RWPE2 (cell line): ENCODE data around the gene TAP2.

Experiments used
- ATAC-seq: fragments of 200-7000 bp; cut with Tn5 transposase; 3 replicates; pipeline ENCODE4 v1.9.1; 2021; ENCODE audit warnings: low read depth
- DNase-seq: peaks from one replicate; pipeline ENCODE4 v3.0.0-alpha.2; 2020; ENCODE audit warnings: low spot score
- H3K27ac ChIP-seq: fragments of 450-650 bp; 2 replicates; pipeline ENCODE4 v1.5.1; 2017; ENCODE audit warnings: mild to moderate bottlenecking; ENCODE audit not compliant: poor library complexity, severe bottlenecking
- H3K27me3 ChIP-seq: fragments of 250-450 bp; sonication (Bioruptor Pico); 2 replicates; pipeline ENCODE4 v1.5.1; 2021; ENCODE audit warnings: mild to moderate bottlenecking, moderate library complexity; ENCODE audit not compliant: insufficient read depth, poor library complexity, severe bottlenecking
- H3K36me3 ChIP-seq: fragments of 250-450 bp; sonication (Bioruptor Pico); 2 replicates; pipeline ENCODE4 v1.5.1; 2020; ENCODE audit warnings: low read depth, mild to moderate bottlenecking, moderate library complexity
- H3K4me1 ChIP-seq: fragments of 250-450 bp; sonication (Bioruptor Pico); 2 replicates; pipeline ENCODE4 v1.5.1; 2021; ENCODE audit warnings: mild to moderate bottlenecking, moderate library complexity; ENCODE audit not compliant: insufficient read depth, poor library complexity, severe bottlenecking
- H3K4me3 ChIP-seq: fragments of 250-450 bp; sonication (Bioruptor Pico); 2 replicates; pipeline ENCODE4 v1.5.1; 2021; ENCODE audit warnings: mild to moderate bottlenecking, moderate library complexity; ENCODE audit not compliant: severe bottlenecking
- H3K9me3 ChIP-seq: fragments of 250-450 bp; sonication (Bioruptor Pico); 2 replicates; pipeline ENCODE4 v1.5.1; 2021; ENCODE audit warnings: mild to moderate bottlenecking, moderate library complexity; ENCODE audit not compliant: severe bottlenecking
- CTCF ChIP-seq: fragments of 450-650 bp; IDR thresholded peaks from one replicate; pipeline ENCODE4 v1.5.1; 2017; ENCODE audit warnings: mild to moderate bottlenecking, moderate library complexity; ENCODE audit not compliant: poor library complexity, severe bottlenecking

Gene TAP2

GRCh38 chr6:32852018-32852843 is 13.7 kb upstream of the TAP2 start:
- Histone ChIP-seq H3K36me3 (peaks cover 33% of the 10 kb centered on the region), H3K4me3 (peak overlapping the region; percentile 55), H3K27ac (peak overlapping the region; percentile 63), H3K9me3 (no peaks in the 10 kb centered on the region), H3K4me1 (no peaks in the 10 kb centered on the region), H3K27me3 (no peaks in the 10 kb centered on the region)
- ATAC-seq (no peak), DNase-seq (no peak)
- TF ChIP-seq CTCF: no peak

- peaks cover 41% of the 10 kb centered on the region for H3K36me3 ChIP-seq
Observed at GRCh38 chr6:32851025-32851424, 12.5 kb upstream of the TAP2 start.

DNA sequence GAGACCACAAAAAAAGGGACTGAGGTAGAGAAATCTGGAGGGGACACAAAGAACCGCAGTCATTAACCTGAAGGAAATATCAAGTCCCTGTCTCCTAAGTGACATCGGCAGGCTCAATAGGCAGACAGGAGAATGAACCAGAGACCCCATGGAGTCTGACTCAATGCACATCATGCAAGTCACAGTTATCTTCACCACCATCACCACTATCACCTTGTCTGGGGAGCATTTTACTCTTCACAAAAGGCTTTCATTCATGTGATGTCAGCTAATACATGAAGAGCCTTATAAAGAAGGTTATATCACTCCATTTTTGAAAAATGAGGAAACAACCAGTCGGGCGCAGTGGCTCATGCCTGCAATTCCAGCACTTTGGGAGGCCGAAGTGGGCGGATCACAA is 10.6 kb upstream of the TAP2 start:
- H3K27me3 ChIP-seq: no peaks in the 10 kb centered on the region
- H3K4me1 ChIP-seq: peaks cover 4% of the 10 kb centered on the region
- no peak overlapping the region for H3K4me3 ChIP-seq
- ATAC-seq (no peak), DNase-seq (no peak)
- no peaks in the 10 kb centered on the region for H3K9me3 ChIP-seq
- H3K36me3 ChIP-seq: peaks cover 46% of the 10 kb centered on the region
- no peak for TF ChIP-seq CTCF
- H3K27ac ChIP-seq: no peak overlapping the region

More at GRCh38 chr6:32851025-32851424, 12.5 kb upstream of the TAP2 start:
- no peaks in the 10 kb centered on the region for H3K4me1 ChIP-seq
- TF ChIP-seq CTCF: no peak
- no peak overlapping the region for H3K27ac ChIP-seq
- no peak for ATAC-seq
- no peaks in the 10 kb centered on the region for H3K9me3 ChIP-seq
- no peaks in the 10 kb centered on the region for H3K27me3 ChIP-seq
- H3K4me3 ChIP-seq: no peak overlapping the region
- no peak for DNase-seq

GRCh38 chr6:32847795-32848194 is 9.3 kb upstream of the TAP2 start:
- Histone ChIP-seq H3K4me3 (no peak overlapping the region), H3K9me3 (no peaks in the 10 kb centered on the region), H3K27ac (no peak overlapping the region), H3K27me3 (no peaks in the 10 kb centered on the region), H3K4me1 (peaks cover 4% of the 10 kb centered on the region), H3K36me3 (peaks cover 47% of the 10 kb centered on the region)
- ATAC-seq (no peak), DNase-seq (no peak)
- TF ChIP-seq CTCF: no peak

- Histone ChIP-seq H3K27ac (no peak overlapping the region), H3K4me3 (no peak overlapping the region), H3K9me3 (no peaks in the 10 kb centered on the region), H3K27me3 (no peaks in the 10 kb centered on the region), H3K4me1 (peaks cover 4% of the 10 kb centered on the region), H3K36me3 (peaks cover 55% of the 10 kb centered on the region)
- no peak for DNase-seq
- TF ChIP-seq CTCF: no peak
- no peak for ATAC-seq
Observed at GRCh38 chr6:32847004-32847403, 8.5 kb upstream of the TAP2 start.
